DND-41 (cell line): Measurements from ENCODE around the gene SETBP1.

Source experiments
- CTCF ChIP-seq: IDR thresholded peaks from 2 replicates; pipeline ENCODE4 v1.5.1; 2012; ENCODE audit warnings: borderline replicate concordance, low read length, moderate library complexity, mild to moderate bottlenecking; ENCODE audit not compliant: poor library complexity, severe bottlenecking; ENCODE audit errors: extremely low read depth
- EZH2 ChIP-seq: IDR thresholded peaks from 3 replicates; pipeline ENCODE4 v1.6.1; 2012; ENCODE audit warnings: borderline replicate concordance, low read depth, mild to moderate bottlenecking, moderate library complexity, low read length, inconsistent platforms; ENCODE audit not compliant: severe bottlenecking

- no peak for TF ChIP-seq CTCF
- TF ChIP-seq EZH2, result no peak
These were observed 403.5 kb downstream of the SETBP1 start for GRCh38 chr18:45084206-45084605.
